HepG2 (cell line): Measurements from ENCODE around the gene MTHFS. TPM values are rescaled to one million over a fixed set of nuclear protein-coding genes. Genes with fewer than 3 reads are reported as not detected.
A peak's percentile ranks its signal among the peaks of the same experiment; 100 is the strongest.

Source experiments
- CEBPB ChIP-seq: IDR thresholded peaks from 2 replicates; pipeline ENCODE4 v1.6.1; 2011; ENCODE audit warnings: low read depth, low read length, improper control_type of control experiment, borderline replicate concordance
- HIVEP1 ChIP-seq: sonication (generic); formaldehyde crosslinking; IDR thresholded peaks from 2 replicates; pipeline ENCODE4 v1.4.0; 2020; ENCODE audit warnings: mild to moderate bottlenecking, missing genetic modification reagents
- KDM4B ChIP-seq: sonication (generic); formaldehyde crosslinking; IDR thresholded peaks from 2 replicates; pipeline ENCODE4 v1.4.0; 2020; ENCODE audit warnings: missing genetic modification reagents
- NR1H2 ChIP-seq: sonication (generic); formaldehyde crosslinking; IDR thresholded peaks from 2 replicates; pipeline ENCODE4 v1.8.1; 2022; ENCODE audit warnings: low read depth, missing genetic modification reagents, borderline replicate concordance
- POLR2AphosphoS2 ChIP-seq: IDR thresholded peaks from 2 replicates; pipeline ENCODE4 v1.6.1; 2011; ENCODE audit warnings: low read depth, low read length, improper control_type of control experiment
- REL ChIP-seq: sonication (generic); formaldehyde crosslinking; conservative IDR thresholded peaks from 2 replicates; pipeline ENCODE4 v1.8.0; 2022; ENCODE audit warnings: mild to moderate bottlenecking, missing genetic modification reagents, moderate library complexity
- SP5 ChIP-seq: IDR thresholded peaks from 2 replicates; pipeline ENCODE4 v1.6.1; 2016; ENCODE audit warnings: low read depth, borderline replicate concordance
- THAP9 ChIP-seq: sonication (generic); formaldehyde crosslinking; IDR thresholded peaks from 2 replicates; pipeline ENCODE4; 2020; ENCODE audit warnings: missing genetic modification reagents, mild to moderate bottlenecking, borderline replicate concordance
- YY1 ChIP-seq: IDR thresholded peaks from 2 replicates; pipeline ENCODE4 v1.6.1; 2011; ENCODE audit warnings: low read length, low read depth, moderate library complexity, mild to moderate bottlenecking; ENCODE audit not compliant: insufficient read depth, insufficient replicate concordance
- ZC3H13 ChIP-seq: sonication (generic); formaldehyde crosslinking; IDR thresholded peaks from 2 replicates; pipeline ENCODE4 v1.8.1; 2023; ENCODE audit warnings: mild to moderate bottlenecking, missing genetic modification reagents, moderate library complexity
- ZFP41 ChIP-seq: sonication (generic); formaldehyde crosslinking; IDR thresholded peaks from 2 replicates; pipeline ENCODE4 v1.4.0; 2020; ENCODE audit warnings: mild to moderate bottlenecking, missing genetic modification reagents, borderline replicate concordance
- ZFX ChIP-seq: sonication (generic); formaldehyde crosslinking; IDR thresholded peaks from 2 replicates; pipeline ENCODE4 v1.4.0; 2020; ENCODE audit warnings: mild to moderate bottlenecking, low read depth, missing genetic modification reagents, moderate library complexity
- ZNF30 ChIP-seq: sonication (generic); formaldehyde crosslinking; IDR thresholded peaks from 2 replicates; pipeline ENCODE4 v1.5.0; 2020; ENCODE audit warnings: mild to moderate bottlenecking, missing genetic modification reagents
- ZNF569 ChIP-seq: sonication (generic); formaldehyde crosslinking; IDR thresholded peaks from 2 replicates; pipeline ENCODE4 v1.5.0; 2020; ENCODE audit warnings: mild to moderate bottlenecking, missing genetic modification reagents, moderate library complexity, borderline replicate concordance
- polyA plus RNA-seq, 8 experiments: library from polyadenylated mRNA; depleted of rRNA in 3 of 8; stranded (reverse) in 7 of 8; unstranded in 1 of 8; fragments of >200 nt; fragmentation: Illumina TruSeq in 4 of 8; extraction: Trizol in 4 of 8; gene quantifications; 2 replicates each; pipeline versions ENCODE4 v1.2.1 to v1.2.3, GENCODE V29; 2011 to 2016; ENCODE audit warnings: low read depth in 4 of 8, missing spikeins in 1 of 8, mixed read lengths in 1 of 8; ENCODE audit not compliant: insufficient read depth in 1 of 8
- total RNA-seq, 5 experiments: library from RNA; depleted of rRNA; stranded (reverse); fragments of >200 nt; fragmentation: Illumina TruSeq; extraction: Trizol; gene quantifications; 2 replicates each; pipeline ENCODE4 v1.2.3, GENCODE V29; 2016; ENCODE audit warnings: low read depth in 1 of 5
- TF ChIP-seq, protein P1 (sequence below), 2 experiments: sonication (generic) in 1 of 2; formaldehyde crosslinking in 1 of 2; IDR thresholded peaks; 2 replicates each; pipeline versions ENCODE4 v1.4.0 to v1.6.1; 2016 to 2020; ENCODE audit warnings: borderline replicate concordance in 1 of 2, low read depth in 1 of 2, mild to moderate bottlenecking in 1 of 2, missing genetic modification reagents in 1 of 2
- TF ChIP-seq, protein P2 (sequence below): sonication (generic); formaldehyde crosslinking; IDR thresholded peaks from 2 replicates; pipeline ENCODE4 v1.5.0; 2020; ENCODE audit warnings: missing genetic modification reagents
- TF ChIP-seq, protein P3 (sequence below): sonication (generic); formaldehyde crosslinking; IDR thresholded peaks from 2 replicates; pipeline ENCODE4 v1.8.1; 2023; ENCODE audit warnings: mild to moderate bottlenecking, missing genetic modification reagents
- TF ChIP-seq, protein P4 (sequence below): sonication (generic); formaldehyde crosslinking; IDR thresholded peaks from 2 replicates; pipeline ENCODE4 v1.4.0; 2020; ENCODE audit warnings: missing genetic modification reagents

Gene MTHFS
- total and polyA plus RNA-seq, 2 of the 13 experiments (the other 11 are each of a cell fraction or from before 2014, with no cell fraction given) = 37.0 to 49.7 TPM

DNA sequence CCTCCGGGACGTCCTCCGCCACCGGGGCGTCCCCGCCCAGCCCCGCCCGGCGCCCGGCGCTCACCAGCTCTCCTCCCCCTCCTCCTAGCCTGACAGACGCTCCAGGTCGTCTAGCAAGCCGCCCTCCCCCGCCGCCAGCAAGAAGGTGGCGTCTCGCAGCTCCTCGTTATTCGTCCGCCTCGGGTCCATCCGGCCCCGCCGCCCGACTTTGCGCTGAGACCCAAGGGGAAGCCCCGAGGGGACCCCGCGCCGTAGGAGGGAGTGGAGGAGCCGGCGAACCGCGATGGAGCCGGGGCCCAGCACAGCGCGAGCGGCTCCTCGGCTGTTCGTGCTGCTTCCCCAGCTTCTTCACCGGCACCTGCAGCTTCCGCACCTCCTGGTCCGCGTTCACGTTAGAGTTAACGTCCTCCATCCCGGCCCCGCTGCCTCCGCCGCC is 26.3 kb upstream of the MTHFS start (continued):
- TF ChIP-seq, protein P1, sequence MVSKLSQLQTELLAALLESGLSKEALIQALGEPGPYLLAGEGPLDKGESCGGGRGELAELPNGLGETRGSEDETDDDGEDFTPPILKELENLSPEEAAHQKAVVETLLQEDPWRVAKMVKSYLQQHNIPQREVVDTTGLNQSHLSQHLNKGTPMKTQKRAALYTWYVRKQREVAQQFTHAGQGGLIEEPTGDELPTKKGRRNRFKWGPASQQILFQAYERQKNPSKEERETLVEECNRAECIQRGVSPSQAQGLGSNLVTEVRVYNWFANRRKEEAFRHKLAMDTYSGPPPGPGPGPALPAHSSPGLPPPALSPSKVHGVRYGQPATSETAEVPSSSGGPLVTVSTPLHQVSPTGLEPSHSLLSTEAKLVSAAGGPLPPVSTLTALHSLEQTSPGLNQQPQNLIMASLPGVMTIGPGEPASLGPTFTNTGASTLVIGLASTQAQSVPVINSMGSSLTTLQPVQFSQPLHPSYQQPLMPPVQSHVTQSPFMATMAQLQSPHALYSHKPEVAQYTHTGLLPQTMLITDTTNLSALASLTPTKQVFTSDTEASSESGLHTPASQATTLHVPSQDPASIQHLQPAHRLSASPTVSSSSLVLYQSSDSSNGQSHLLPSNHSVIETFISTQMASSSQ (IDR thresholded peaks at IDR 0.05; ENCODE audit: low read depth) = no peak
- TF ChIP-seq, protein P1 (CRISPR knock-in tag; IDR thresholded peaks at IDR 0.05; ENCODE audit: borderline replicate concordance) = 0 out of 2 replicates have a peak, but pooled peaks have one; percentile 5
- TF ChIP-seq, protein P2, sequence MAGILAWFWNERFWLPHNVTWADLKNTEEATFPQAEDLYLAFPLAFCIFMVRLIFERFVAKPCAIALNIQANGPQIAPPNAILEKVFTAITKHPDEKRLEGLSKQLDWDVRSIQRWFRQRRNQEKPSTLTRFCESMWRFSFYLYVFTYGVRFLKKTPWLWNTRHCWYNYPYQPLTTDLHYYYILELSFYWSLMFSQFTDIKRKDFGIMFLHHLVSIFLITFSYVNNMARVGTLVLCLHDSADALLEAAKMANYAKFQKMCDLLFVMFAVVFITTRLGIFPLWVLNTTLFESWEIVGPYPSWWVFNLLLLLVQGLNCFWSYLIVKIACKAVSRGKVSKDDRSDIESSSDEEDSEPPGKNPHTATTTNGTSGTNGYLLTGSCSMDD (CRISPR knock-in tag) = no peak
- TF ChIP-seq, protein P3, sequence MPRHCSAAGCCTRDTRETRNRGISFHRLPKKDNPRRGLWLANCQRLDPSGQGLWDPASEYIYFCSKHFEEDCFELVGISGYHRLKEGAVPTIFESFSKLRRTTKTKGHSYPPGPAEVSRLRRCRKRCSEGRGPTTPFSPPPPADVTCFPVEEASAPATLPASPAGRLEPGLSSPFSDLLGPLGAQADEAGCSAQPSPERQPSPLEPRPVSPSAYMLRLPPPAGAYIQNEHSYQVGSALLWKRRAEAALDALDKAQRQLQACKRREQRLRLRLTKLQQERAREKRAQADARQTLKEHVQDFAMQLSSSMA (CRISPR knock-in tag) = no peak
- TF ChIP-seq ZNF30 (CRISPR knock-in tag) (no peak), ZFX (CRISPR knock-in tag) (peak; percentile 19; the same call in 1 of the 2 replicates), THAP9 (CRISPR knock-in tag) (no peak), ZC3H13 (CRISPR knock-in tag) (peak; percentile 18; the same call in 1 of the 2 replicates), CEBPB (no peak), ZFP41 (no peak), POLR2AphosphoS2 (no peak), KDM4B (CRISPR knock-in tag) (0 out of 2 replicates have a peak, but pooled peaks have one; percentile 40), YY1 (no peak), HIVEP1 (no peak), REL (CRISPR knock-in tag) (peak; percentile 15; the same call in 1 of the 2 replicates), ZNF569 (CRISPR knock-in tag) (no peak), SP5 (CRISPR knock-in tag) (no peak; the same call in 1 of the 2 replicates), NR1H2 (no peak)
- TF ChIP-seq, protein P4, sequence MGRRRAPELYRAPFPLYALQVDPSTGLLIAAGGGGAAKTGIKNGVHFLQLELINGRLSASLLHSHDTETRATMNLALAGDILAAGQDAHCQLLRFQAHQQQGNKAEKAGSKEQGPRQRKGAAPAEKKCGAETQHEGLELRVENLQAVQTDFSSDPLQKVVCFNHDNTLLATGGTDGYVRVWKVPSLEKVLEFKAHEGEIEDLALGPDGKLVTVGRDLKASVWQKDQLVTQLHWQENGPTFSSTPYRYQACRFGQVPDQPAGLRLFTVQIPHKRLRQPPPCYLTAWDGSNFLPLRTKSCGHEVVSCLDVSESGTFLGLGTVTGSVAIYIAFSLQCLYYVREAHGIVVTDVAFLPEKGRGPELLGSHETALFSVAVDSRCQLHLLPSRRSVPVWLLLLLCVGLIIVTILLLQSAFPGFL (CRISPR knock-in tag) = no peak
